OCI-LY7 (cell line): Measurements from ENCODE around the gene BICC1. TPM values are rescaled to one million over a fixed set of nuclear protein-coding genes. Genes with fewer than 3 reads are reported as not detected.

ENCODE experiments used
- BruUV-seq: library from RNA; stranded (reverse); fragments of 400-500 nt; replicated peaks from 2 replicates; lab custom pipeline; 2021; lab: Mats Ljungman, UMichigan
- CTCF ChIA-PET: fragments of 300-600 bp; sonication (Branson Sonifier 250); formaldehyde crosslinking; loops from one replicate; lab custom pipeline; 2022; ENCODE audit warnings: antibody characterized with exemption; ENCODE audit not compliant: unreplicated experiment; lab: Charles Lee
- POLR2A ChIA-PET: fragments of 300-600 bp; sonication (Branson Sonifier 250); formaldehyde crosslinking; loops from one replicate; lab custom pipeline; 2022; ENCODE audit warnings: antibody characterized with exemption; lab: Charles Lee
- DNase-seq: peaks from one replicate; pipeline ENCODE4 v3.0.0-alpha.2; 2015; ENCODE audit warnings: low spot score
- H2AFZ ChIP-seq: fragments of 200-600 bp; sonication (generic), shearing (Covaris generic); 2 replicates; pipeline ENCODE4 v1.6.1; 2014; ENCODE audit warnings: mild to moderate bottlenecking, antibody characterized with exemption, low read length, moderate library complexity
- H3K27ac ChIP-seq: fragments of 200-600 bp; sonication (generic); 2 replicates; pipeline ENCODE4 v1.5.1; 2014; ENCODE audit warnings: mixed run types, low read depth, mild to moderate bottlenecking, moderate library complexity, low read length, inconsistent platforms; ENCODE audit not compliant: poor library complexity, severe bottlenecking
- H3K36me3 ChIP-seq: fragments of 200-600 bp; sonication (generic); 2 replicates; pipeline ENCODE4 v1.6.1; 2014; ENCODE audit warnings: mild to moderate bottlenecking, antibody characterized with exemption, low read length, moderate library complexity, mixed read lengths; ENCODE audit not compliant: insufficient read depth
- H3K4me1 ChIP-seq: fragments of 200-600 bp; sonication (generic); 2 replicates; pipeline ENCODE4 v1.5.1; 2014; ENCODE audit warnings: mild to moderate bottlenecking, low read length; ENCODE audit not compliant: insufficient read depth, poor library complexity, severe bottlenecking
- H3K4me2 ChIP-seq: fragments of 200-600 bp; sonication (generic); 2 replicates; pipeline ENCODE4 v1.6.1; 2014; ENCODE audit warnings: mild to moderate bottlenecking, low read length
- H3K4me3 ChIP-seq: fragments of 200-600 bp; sonication (generic); 2 replicates; pipeline ENCODE4 v1.5.1; 2014; ENCODE audit warnings: mild to moderate bottlenecking, low read depth, low read length; ENCODE audit not compliant: poor library complexity, severe bottlenecking
- H3K79me2 ChIP-seq: fragments of 200-600 bp; sonication (generic); 2 replicates; pipeline ENCODE4 v1.6.1; 2016; ENCODE audit warnings: low read depth, mild to moderate bottlenecking, low read length, moderate library complexity, mixed read lengths; ENCODE audit not compliant: insufficient read depth
- H3K9me2 ChIP-seq: fragments of 200-600 bp; sonication (generic); 2 replicates; pipeline ENCODE4 v1.6.1; 2016; ENCODE audit warnings: mild to moderate bottlenecking, low read length, mixed read lengths; ENCODE audit not compliant: insufficient read depth
- H3K9me3 ChIP-seq: fragments of 200-600 bp; sonication (generic); 2 replicates; pipeline ENCODE4 v1.6.1; 2014; ENCODE audit warnings: mild to moderate bottlenecking, mixed run types, low read length, mixed read lengths
- H4K20me1 ChIP-seq: fragments of 200-600 bp; sonication (generic); 2 replicates; pipeline ENCODE4 v1.6.1; 2014; ENCODE audit warnings: mild to moderate bottlenecking, antibody characterized with exemption, low read length, moderate library complexity, mixed read lengths; ENCODE audit not compliant: insufficient read depth
- EZH2phosphoT487 ChIP-seq: fragments of 200-600 bp; sonication (generic); IDR thresholded peaks from 2 replicates; pipeline ENCODE4 v1.6.1; 2018; ENCODE audit warnings: low read depth, borderline replicate concordance, mild to moderate bottlenecking, mixed run types, antibody characterized with exemption, low read length, moderate library complexity, mixed read lengths
- intact Hi-C: fragments of 100-400 bp; cut with micrococcal nuclease; formaldehyde crosslinking; loops from one replicate; pipeline ENCODE4 v1.10.0; 2022; ENCODE audit not compliant: unreplicated experiment
- total RNA-seq, 2 experiments: library from RNA; depleted of rRNA in 1 of 2; stranded (reverse); fragments of >200 nt in 1 of 2; shearing (Covaris generic) in 1 of 2; gene quantifications; 2 replicates each; pipeline ENCODE4 v1.2.3, GENCODE V29; 2014 to 2022
- TF ChIP-seq, protein P1 (sequence below): fragments of 200-600 bp; sonication (generic); conservative IDR thresholded peaks from 2 replicates; pipeline ENCODE4 v1.5.1; 2014; ENCODE audit warnings: mild to moderate bottlenecking, antibody characterized with exemption, low read length, moderate library complexity, mixed read lengths

BICC1 gene
- total RNA-seq, 2 experiments from 2014 or later, result not detected

DNA sequence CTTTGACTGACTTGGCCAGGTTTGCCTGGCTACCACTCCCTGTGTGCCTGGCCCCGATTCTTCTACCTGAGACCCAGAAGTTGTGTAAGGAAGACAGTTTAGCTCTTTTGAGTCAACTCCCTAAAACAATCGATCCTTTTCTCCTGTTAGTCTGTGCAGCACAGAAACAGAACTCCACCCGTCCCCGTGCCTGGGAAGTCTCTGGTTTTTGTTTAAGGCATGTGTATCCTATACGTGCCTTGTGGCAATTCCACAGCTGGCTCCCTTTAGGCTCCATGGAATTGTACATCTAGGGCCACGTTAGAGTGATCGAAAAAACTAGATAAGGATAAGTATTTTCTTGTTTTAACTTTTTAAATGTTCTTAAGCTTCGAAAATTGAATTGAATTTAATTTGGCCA lies 131.6 kb downstream of the BICC1 start:
- BruUV-seq, result no TSS peak
- POLR2A ChIA-PET, result interaction anchor here (0.5 to 0.8 kb wide), 2 partner anchors 320 to 446 kb away, joined by 3 read pairs; no protein-coding TSS in a partner anchor
- no peaks in the 10 kb centered on the region for H3K9me2 ChIP-seq
- H3K9me3 ChIP-seq, result no peaks in the 10 kb centered on the region
- CTCF ChIA-PET, result no interaction called here
- no peaks in the 10 kb centered on the region for H3K4me1 ChIP-seq
- no peak overlapping the region for H3K4me2 ChIP-seq
- no peak for DNase-seq
- no peak overlapping the region for H2AFZ ChIP-seq
- H3K36me3 ChIP-seq, result no peaks in the 10 kb centered on the region
- H3K4me3 ChIP-seq, result no peak overlapping the region
- intact Hi-C loops, result no loop called here
- H3K79me2 ChIP-seq, result no peaks in the 10 kb centered on the region
- no peak overlapping the region for H3K27ac ChIP-seq
- no peaks in the 10 kb centered on the region for H4K20me1 ChIP-seq
- no peak for TF ChIP-seq EZH2phosphoT487
- TF ChIP-seq, protein P1, sequence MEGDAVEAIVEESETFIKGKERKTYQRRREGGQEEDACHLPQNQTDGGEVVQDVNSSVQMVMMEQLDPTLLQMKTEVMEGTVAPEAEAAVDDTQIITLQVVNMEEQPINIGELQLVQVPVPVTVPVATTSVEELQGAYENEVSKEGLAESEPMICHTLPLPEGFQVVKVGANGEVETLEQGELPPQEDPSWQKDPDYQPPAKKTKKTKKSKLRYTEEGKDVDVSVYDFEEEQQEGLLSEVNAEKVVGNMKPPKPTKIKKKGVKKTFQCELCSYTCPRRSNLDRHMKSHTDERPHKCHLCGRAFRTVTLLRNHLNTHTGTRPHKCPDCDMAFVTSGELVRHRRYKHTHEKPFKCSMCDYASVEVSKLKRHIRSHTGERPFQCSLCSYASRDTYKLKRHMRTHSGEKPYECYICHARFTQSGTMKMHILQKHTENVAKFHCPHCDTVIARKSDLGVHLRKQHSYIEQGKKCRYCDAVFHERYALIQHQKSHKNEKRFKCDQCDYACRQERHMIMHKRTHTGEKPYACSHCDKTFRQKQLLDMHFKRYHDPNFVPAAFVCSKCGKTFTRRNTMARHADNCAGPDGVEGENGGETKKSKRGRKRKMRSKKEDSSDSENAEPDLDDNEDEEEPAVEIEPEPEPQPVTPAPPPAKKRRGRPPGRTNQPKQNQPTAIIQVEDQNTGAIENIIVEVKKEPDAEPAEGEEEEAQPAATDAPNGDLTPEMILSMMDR, result no peak

DNA sequence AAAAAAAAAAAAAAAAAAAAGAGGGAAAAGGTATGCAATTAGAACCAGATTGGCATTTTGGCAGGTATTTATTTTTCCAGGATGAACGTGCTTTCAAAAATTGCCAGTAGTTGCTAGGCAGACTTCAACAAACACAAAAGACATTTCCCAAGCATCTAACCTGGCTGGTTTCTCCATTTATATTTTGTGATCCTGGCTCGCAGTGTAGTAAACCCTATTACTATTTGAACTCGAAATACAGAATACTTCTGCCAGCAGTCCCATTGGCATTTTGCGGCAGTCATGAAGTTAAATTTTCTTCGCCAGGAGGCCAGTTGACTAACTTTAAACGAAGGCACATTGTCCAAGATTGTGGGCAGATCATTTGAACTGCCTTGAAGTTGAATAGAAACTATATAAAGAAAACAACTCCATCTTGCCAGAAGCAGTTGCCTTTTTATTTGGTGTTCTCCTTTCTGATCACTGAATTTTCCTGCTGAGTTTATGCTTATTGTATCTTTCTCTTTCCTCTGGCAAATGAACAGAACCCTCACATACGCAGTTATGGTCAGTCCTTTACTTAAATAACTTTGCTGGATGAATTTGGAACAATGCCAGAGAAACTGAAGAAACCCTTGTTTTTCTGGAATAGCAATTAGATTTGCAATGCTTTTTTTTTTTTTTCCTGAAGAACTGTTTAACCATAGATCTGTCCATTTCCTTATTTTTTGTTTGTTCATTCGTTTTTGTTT lies 132.9 kb downstream of the BICC1 start:
- H4K20me1 ChIP-seq, result no peaks in the 10 kb centered on the region
- H3K36me3 ChIP-seq, result no peaks in the 10 kb centered on the region
- H3K9me2 ChIP-seq, result no peaks in the 10 kb centered on the region
- H2AFZ ChIP-seq, result no peak overlapping the region
- POLR2A ChIA-PET, result no interaction called here
- no peak for DNase-seq
- no peak for TF ChIP-seq EZH2phosphoT487
- TF ChIP-seq, protein P1, result no peak
- no peak overlapping the region for H3K4me2 ChIP-seq
- H3K9me3 ChIP-seq, result no peaks in the 10 kb centered on the region
- no peaks in the 10 kb centered on the region for H3K4me1 ChIP-seq
- H3K27ac ChIP-seq, result no peak overlapping the region
- intact Hi-C loops, result no loop called here
- no TSS peak for BruUV-seq
- H3K79me2 ChIP-seq, result no peaks in the 10 kb centered on the region
- no peak overlapping the region for H3K4me3 ChIP-seq
- CTCF ChIA-PET, result no interaction called here
